GM20000 (cell line): Measurements from ENCODE around the gene WWC2.

Source experiments
- DNase-seq: peaks from one replicate; pipeline ENCODE4 v3.0.0; 2012; ENCODE audit warnings: low spot score
- CTCF ChIP-seq: IDR thresholded peaks from 2 replicates; pipeline ENCODE4 v1.5.1; 2012; ENCODE audit warnings: mild to moderate bottlenecking, control low read depth; ENCODE audit errors: extremely low read depth, missing control alignments

WWC2 gene

GRCh38 chr4:183344523-183345255 lies 245.6 kb downstream of the WWC2 start:
- no peak for DNase-seq

DNA sequence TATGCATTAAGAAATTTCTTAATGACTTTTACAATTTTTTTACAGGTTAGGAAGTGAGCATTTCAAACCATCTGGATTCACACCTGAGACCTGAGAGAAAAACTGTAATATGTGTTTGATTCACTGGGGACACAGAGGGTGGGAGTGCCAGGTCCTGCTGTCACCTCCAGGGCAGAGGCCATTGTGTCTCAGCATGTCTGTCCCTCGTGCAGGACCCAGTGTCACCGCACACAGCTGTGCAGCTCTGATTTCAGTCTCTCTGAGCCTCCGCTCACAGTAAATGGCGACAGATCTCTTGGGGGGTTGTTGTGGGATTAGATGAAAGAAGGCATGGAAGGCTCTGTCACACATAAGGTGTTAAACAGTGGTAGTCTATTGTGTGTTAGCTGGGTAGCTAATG lies 246.2 kb downstream of the WWC2 start:
- DNase-seq: no peak
- TF ChIP-seq CTCF: no peak

More at GRCh38 chr4:183344523-183345255, 245.6 kb downstream of the WWC2 start:
- no peak for TF ChIP-seq CTCF

GRCh38 chr4:183347146-183347545 lies 248.1 kb downstream of the WWC2 start:
- no peak for DNase-seq
- no peak for TF ChIP-seq CTCF

- DNase-seq: no peak
- TF ChIP-seq CTCF: no peak
Measured at GRCh38 chr4:183347566-183347965, 248.5 kb downstream of the WWC2 start.

DNA sequence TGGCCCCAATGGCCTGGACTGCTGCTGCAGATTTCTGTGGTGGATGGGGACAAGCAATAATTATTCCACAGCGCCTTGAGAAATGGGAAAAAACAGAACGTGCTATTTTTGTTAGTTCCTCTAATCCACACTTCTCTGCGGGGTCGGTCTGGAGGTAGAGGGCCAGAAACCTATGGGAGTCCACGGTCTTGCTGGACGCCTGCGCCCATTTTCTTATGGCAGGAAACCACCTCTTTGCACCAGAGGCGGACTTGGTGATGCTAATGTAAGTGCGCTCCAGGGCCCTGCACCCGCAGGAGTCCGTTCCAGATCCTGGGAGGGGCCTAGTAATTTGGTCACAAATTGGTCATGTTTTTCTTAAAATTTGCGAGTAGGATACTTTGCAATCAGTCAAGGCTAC lies 249.1 kb downstream of the WWC2 start:
- TF ChIP-seq CTCF: no peak
- DNase-seq: no peak

GRCh38 chr4:183348706-183349659 lies 249.9 kb downstream of the WWC2 start:
- TF ChIP-seq CTCF: no peak
- DNase-seq: no peak

DNA sequence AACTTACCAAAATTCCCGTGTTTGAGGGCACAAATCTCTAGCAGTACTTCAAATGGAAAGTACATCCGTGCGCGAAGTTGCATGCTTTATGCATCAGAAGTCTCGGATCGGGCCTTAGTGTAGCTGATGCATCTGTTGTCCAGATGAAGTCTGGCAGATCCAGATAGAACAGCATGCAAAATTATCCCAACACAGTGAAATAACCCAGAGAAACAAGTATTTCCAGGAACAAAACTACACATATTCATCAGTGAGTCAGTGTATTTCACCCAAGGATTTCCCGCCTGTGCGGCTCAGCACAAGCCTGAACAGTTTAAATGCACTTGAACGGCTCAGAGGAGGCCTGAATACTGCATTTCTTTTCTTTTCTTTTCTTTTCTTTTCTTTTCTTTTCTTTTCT lies 250.6 kb downstream of the WWC2 start:
- no peak for DNase-seq
- TF ChIP-seq CTCF: no peak
